HG03064 (cell line): ENCODE results near the gene PPP2R3B.
A peak's percentile ranks its signal among the peaks of the same experiment; 100 is the strongest.
"Not testable (repeated sequence)": the region's sequence is repeated elsewhere in the genome, so short reads cannot be mapped to it uniquely, and the experiment has no call there.

ENCODE experiments used
- ATAC-seq: cut with Tn5 transposase; IDR thresholded peaks from one replicate; pipeline ENCODE4 v1.9.1; 2021; ENCODE audit warnings: low read depth; ENCODE audit not compliant: unreplicated experiment

Gene PPP2R3B

GRCh38 chrX:386768-387575, at the start of gene PPP2R3B:
Gene PPP2R3B (minus strand): TSS chrX:386907. CDS start chrX:386691, 216 bp downstream.
- ATAC-seq, result peak; percentile 92

GRCh38 chrX:435536-436122, 48.9 kb upstream of the PPP2R3B start:
- no peak for ATAC-seq

- no peak for ATAC-seq
Measured at GRCh38 chrX:434946-435345, 48.2 kb upstream of the PPP2R3B start.

- ATAC-seq, result no peak
Measured at GRCh38 chrX:433771-434170, 47.1 kb upstream of the PPP2R3B start.

- ATAC-seq, result not testable (repeated sequence)
Measured at GRCh38 chrX:432666-433065, 46.0 kb upstream of the PPP2R3B start.

GRCh38 chrX:431492-432111, 44.9 kb upstream of the PPP2R3B start:
- no peak for ATAC-seq

- no peak for ATAC-seq
Measured at GRCh38 chrX:431056-431455, 44.3 kb upstream of the PPP2R3B start.

GRCh38 chrX:429266-429825, 42.6 kb upstream of the PPP2R3B start:
- ATAC-seq, result no peak

- ATAC-seq, result no peak
Measured at GRCh38 chrX:427812-428725, 41.4 kb upstream of the PPP2R3B start.

- ATAC-seq, result no peak
Measured at GRCh38 chrX:426881-427280, 40.2 kb upstream of the PPP2R3B start.

- ATAC-seq, result no peak
Measured at GRCh38 chrX:425056-425455, 38.3 kb upstream of the PPP2R3B start.

GRCh38 chrX:421646-422391, 35.1 kb upstream of the PPP2R3B start:
- no peak for ATAC-seq

- no peak for ATAC-seq
Measured at GRCh38 chrX:420496-421223, 34.0 kb upstream of the PPP2R3B start.

GRCh38 chrX:418927-419729, 32.4 kb upstream of the PPP2R3B start:
- ATAC-seq, result no peak

- ATAC-seq, result not testable (repeated sequence)
Measured at GRCh38 chrX:415498-415897, 28.8 kb upstream of the PPP2R3B start.

- no peak for ATAC-seq
Measured at GRCh38 chrX:413322-414201, 26.9 kb upstream of the PPP2R3B start.

- ATAC-seq, result no peak
Measured at GRCh38 chrX:410296-410695, 23.6 kb upstream of the PPP2R3B start.
